DND-41 (cell line): Measurements from ENCODE around the gene CTRL.

ENCODE experiments used
- ATAC-seq: fragments of 200-7000 bp; cut with Tn5 transposase; 3 replicates; pipeline ENCODE4 v1.9.1; 2021; ENCODE audit warnings: low read depth; ENCODE audit not compliant: insufficient read depth
- DNase-seq: peaks from one replicate; pipeline ENCODE4 v3.0.0-alpha.2; 2020
- H2AFZ ChIP-seq: 2 replicates; pipeline ENCODE4 v1.6.0; 2012; ENCODE audit warnings: low read depth, low read length
- H3K27ac ChIP-seq: 2 replicates; pipeline ENCODE4 v1.5.1; 2012; ENCODE audit warnings: low read length, inconsistent platforms
- H3K27me3 ChIP-seq: fragments of 200-600 bp; sonication (generic); 2 replicates; pipeline ENCODE4 v1.6.0; 2012; ENCODE audit warnings: low read length, mild to moderate bottlenecking, inconsistent platforms; ENCODE audit not compliant: insufficient read depth, poor library complexity
- H3K36me3 ChIP-seq: 2 replicates; pipeline ENCODE4 v1.5.1; 2012; ENCODE audit warnings: low read length, inconsistent platforms; ENCODE audit not compliant: insufficient read depth
- H3K4me1 ChIP-seq: 2 replicates; pipeline ENCODE4 v1.5.1; 2012; ENCODE audit warnings: mild to moderate bottlenecking, low read length; ENCODE audit not compliant: insufficient read depth
- H3K4me2 ChIP-seq: 2 replicates; pipeline ENCODE4 v1.6.0; 2012; ENCODE audit warnings: mild to moderate bottlenecking, moderate library complexity, low read length, inconsistent platforms; ENCODE audit not compliant: insufficient read depth
- H3K4me3 ChIP-seq, 2 experiments: fragments of 200-600 bp in 1 of 2; shearing (Covaris generic) in 1 of 2; 2 replicates each; pipeline ENCODE4 v1.5.1; 2012 to 2016; ENCODE audit warnings: inconsistent platforms in 2 of 2, low read length in 2 of 2, mild to moderate bottlenecking in 2 of 2, low read depth in 1 of 2, moderate library complexity in 1 of 2
- H3K79me2 ChIP-seq: 2 replicates; pipeline ENCODE4 v1.6.0; 2012; ENCODE audit warnings: low read length, inconsistent platforms; ENCODE audit not compliant: insufficient read depth
- H3K9ac ChIP-seq: 2 replicates; pipeline ENCODE4 v1.6.0; 2012; ENCODE audit warnings: low read depth, mild to moderate bottlenecking, inconsistent platforms, low read length, moderate library complexity
- H3K9me3 ChIP-seq: 2 replicates; pipeline ENCODE4 v1.5.1; 2012; ENCODE audit warnings: low read length, moderate library complexity, mild to moderate bottlenecking, inconsistent platforms; ENCODE audit not compliant: insufficient read depth, severe bottlenecking
- H4K20me1 ChIP-seq: 2 replicates; pipeline ENCODE4 v1.6.0; 2012; ENCODE audit warnings: low read length; ENCODE audit not compliant: insufficient read depth
- CTCF ChIP-seq: IDR thresholded peaks from 2 replicates; pipeline ENCODE4 v1.5.1; 2012; ENCODE audit warnings: borderline replicate concordance, low read length, moderate library complexity, mild to moderate bottlenecking; ENCODE audit not compliant: poor library complexity, severe bottlenecking; ENCODE audit errors: extremely low read depth
- EZH2 ChIP-seq: IDR thresholded peaks from 3 replicates; pipeline ENCODE4 v1.6.1; 2012; ENCODE audit warnings: borderline replicate concordance, low read depth, mild to moderate bottlenecking, moderate library complexity, low read length, inconsistent platforms; ENCODE audit not compliant: severe bottlenecking

CTRL gene

GRCh38 chr16:67882374-67883145 is 49.1 kb downstream of the CTRL start:
- no peak for TF ChIP-seq CTCF
- no peak for TF ChIP-seq EZH2
- ATAC-seq: no peak

GRCh38 chr16:67881621-67882161 is 50.0 kb downstream of the CTRL start:
- Histone ChIP-seq H3K4me1 (no peaks in the 10 kb centered on the region), H4K20me1 (peaks cover 42% of the 10 kb centered on the region), H3K79me2 (peaks cover 7% of the 10 kb centered on the region), H3K9ac (no peak overlapping the region), H3K27ac (no peak overlapping the region), H3K27me3 (no peaks in the 10 kb centered on the region), H2AFZ (no peak overlapping the region), H3K36me3 (peaks cover 97% of the 10 kb centered on the region), H3K4me2 (no peak overlapping the region), H3K4me3 (no peak overlapping the region), H3K9me3 (no peaks in the 10 kb centered on the region)
- ATAC-seq: no peak
- TF ChIP-seq CTCF (no peak), EZH2 (no peak)
- no peak for DNase-seq

More at GRCh38 chr16:67882374-67883145, 49.1 kb downstream of the CTRL start:
- Histone ChIP-seq H3K9me3 (no peaks in the 10 kb centered on the region), H3K9ac (no peak overlapping the region), H3K4me3 (no peak overlapping the region), H3K27me3 (no peaks in the 10 kb centered on the region), H3K4me1 (no peaks in the 10 kb centered on the region), H2AFZ (no peak overlapping the region), H3K36me3 (peaks cover 88% of the 10 kb centered on the region), H3K4me2 (no peak overlapping the region), H3K79me2 (no peaks in the 10 kb centered on the region), H3K27ac (no peak overlapping the region), H4K20me1 (peaks cover 34% of the 10 kb centered on the region)
- no peak for DNase-seq

GRCh38 chr16:67880584-67880983 is 51.1 kb downstream of the CTRL start:
- ATAC-seq (no peak), DNase-seq (no peak)
- TF ChIP-seq CTCF: no peak
- TF ChIP-seq EZH2: no peak
- Histone ChIP-seq H3K4me2 (no peak overlapping the region), H3K9ac (no peak overlapping the region), H3K9me3 (no peaks in the 10 kb centered on the region), H3K36me3 (peaks cover 100% of the 10 kb centered on the region), H3K4me3 (no peak overlapping the region), H3K4me1 (peaks cover 5% of the 10 kb centered on the region), H3K27me3 (no peaks in the 10 kb centered on the region), H3K27ac (no peak overlapping the region), H3K79me2 (peaks cover 18% of the 10 kb centered on the region), H4K20me1 (peaks cover 53% of the 10 kb centered on the region), H2AFZ (no peak overlapping the region)
